ENCODE measurements around the gene RBMS3.

Gene RBMS3

DNA sequence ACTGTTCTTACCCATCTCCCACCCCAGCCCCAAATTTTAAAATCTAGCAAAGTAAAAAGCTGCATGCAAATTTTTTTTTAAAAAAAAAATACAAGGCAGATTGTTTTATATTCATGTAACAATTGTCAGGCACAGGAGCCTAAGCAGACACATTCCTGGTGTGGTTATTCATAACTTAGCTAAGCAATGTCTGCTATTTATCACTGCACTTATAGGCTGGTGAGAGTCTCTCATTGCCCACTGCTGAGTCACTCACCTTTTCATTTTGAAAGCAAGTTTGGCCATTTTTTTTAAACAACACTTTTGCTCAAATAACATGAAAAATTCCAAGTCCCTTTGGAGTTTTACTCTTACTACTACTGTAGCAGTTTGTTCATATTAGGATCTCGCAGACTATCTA is 413.9 kb downstream of the RBMS3 start:
- FAIRE-seq, result no peak

DNA sequence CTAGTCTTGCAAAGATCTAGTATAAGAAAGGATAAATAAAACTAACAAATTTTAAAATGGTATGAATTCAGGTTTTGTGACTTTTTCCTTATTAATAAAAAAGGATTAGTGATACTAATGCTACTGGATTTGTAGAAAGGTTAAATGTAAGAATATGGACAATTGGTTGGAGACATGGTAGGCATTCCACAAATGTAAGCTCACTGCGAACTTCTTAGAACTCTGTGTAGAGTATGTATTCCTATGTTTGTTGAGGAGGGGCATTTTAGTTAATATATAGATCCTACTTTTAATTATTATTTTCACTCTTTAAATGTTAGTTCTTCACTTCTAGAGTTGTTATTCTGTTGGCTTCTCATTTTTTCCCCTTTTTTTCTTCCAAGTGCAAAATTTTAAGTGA is 414.3 kb downstream of the RBMS3 start:
- no peak for FAIRE-seq

- FAIRE-seq, result no peak
Observed at GRCh38 chr3:29695643-29696198, 414.9 kb downstream of the RBMS3 start.

GRCh38 chr3:29696311-29696710 is 415.4 kb downstream of the RBMS3 start:
- FAIRE-seq, result no peak

DNA sequence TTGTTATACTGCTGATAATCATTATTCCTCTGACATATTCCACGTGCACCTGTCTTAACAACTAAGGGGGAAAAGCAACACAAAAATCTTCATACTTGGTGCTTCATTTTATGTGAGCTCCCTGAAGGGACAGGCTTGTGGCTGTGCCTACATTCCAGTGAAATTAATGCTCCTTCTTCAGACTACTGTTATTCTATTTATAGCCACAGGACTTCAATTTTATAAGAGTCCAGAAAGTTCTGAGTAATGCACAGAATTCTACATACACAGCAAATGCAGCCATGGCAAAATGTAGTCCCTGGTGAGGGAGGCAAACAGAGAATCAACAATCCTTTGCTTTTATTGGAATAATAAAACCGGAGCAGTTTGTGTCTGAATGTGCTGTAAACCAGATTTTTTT is 417.1 kb downstream of the RBMS3 start:
- no peak for FAIRE-seq

DNA sequence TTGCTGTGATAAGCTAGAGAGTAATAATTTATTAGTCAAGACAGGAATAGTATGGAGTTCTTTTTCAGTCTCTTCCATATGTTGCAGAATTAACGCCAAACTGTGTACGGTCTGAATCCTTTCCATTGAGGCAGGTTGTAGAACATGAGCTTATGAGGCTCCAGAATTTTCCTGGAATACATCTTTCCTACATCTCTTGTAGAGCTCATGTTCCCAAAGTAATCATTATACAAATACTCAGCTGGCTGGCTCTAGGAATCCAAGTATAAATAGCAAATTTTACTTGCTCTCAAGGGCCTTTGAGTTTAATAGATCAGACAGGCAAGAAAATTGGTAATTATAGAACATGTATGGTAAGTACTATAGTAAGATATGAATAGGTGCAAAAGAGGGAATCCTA is 419.4 kb downstream of the RBMS3 start:
- no peak for FAIRE-seq

- FAIRE-seq, result no peak
Observed at GRCh38 chr3:29701326-29701983, 420.6 kb downstream of the RBMS3 start.

GRCh38 chr3:29705906-29706844 is 425.3 kb downstream of the RBMS3 start:
- FAIRE-seq, result no peak

DNA sequence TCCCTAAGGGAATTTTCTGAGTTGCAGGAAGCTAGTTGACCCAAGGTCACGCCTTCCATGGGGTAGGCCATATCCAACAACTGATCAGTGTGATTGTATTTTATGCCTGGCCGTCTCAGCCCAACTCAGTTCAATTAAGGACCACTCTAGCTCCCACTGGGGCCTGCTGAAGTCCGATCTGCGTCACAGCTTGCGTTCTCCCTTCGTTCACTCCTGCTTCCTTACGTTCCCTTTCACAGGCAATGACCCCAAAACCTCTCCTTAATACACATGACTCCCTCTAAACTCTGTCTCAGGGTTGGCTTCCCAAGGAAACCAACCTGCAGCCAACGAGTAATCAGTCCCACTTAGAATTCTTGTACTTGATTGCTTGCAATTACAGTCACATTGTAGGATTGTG is 428.0 kb downstream of the RBMS3 start:
- no peak for FAIRE-seq

GRCh38 chr3:29711255-29711771 is 430.4 kb downstream of the RBMS3 start:
- no peak for FAIRE-seq

DNA sequence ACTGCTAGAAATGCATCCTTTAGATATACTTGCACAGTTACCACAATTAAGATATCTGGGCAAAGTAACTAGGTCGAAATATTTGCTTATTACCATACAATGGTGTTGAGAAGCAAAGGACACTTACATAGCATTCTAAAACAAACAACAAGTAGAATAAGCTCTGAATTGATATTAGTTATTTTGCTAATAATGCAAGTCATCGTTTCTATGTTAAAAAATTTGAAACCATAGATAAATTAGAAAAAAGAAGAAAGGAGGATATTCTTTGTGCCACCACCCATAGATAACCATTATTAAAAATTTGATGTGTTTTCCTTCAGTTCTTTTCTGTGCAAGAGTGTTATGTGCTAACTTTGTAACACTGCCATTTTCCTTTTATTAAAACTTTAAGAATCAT is 435.3 kb downstream of the RBMS3 start:
- FAIRE-seq, result no peak

- FAIRE-seq, result no peak
Observed at GRCh38 chr3:29718661-29719065, 437.8 kb downstream of the RBMS3 start.

- no peak for FAIRE-seq
Observed at GRCh38 chr3:29720665-29721064, 439.8 kb downstream of the RBMS3 start.

GRCh38 chr3:29721789-29722188 is 440.9 kb downstream of the RBMS3 start:
- no peak for FAIRE-seq

DNA sequence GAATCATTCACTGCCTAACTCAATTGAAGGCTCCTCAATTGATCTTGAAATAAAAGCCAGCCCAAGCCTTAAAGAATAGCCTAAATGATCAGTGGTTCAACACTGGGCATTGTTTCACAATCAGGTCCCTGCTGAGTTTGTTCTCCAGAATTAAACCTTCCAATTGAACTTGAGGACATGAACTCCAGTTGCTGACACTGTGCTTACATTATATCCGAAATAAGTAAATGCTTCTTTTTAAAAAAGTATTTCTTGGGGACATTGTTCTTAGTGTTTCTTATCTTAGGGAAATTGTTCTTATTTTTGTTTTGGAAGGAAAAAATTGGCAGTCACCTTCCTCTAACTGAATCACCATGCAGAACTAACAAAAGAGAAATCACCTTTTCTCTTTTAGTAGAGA is 450.2 kb downstream of the RBMS3 start:
- no peak for FAIRE-seq

DNA sequence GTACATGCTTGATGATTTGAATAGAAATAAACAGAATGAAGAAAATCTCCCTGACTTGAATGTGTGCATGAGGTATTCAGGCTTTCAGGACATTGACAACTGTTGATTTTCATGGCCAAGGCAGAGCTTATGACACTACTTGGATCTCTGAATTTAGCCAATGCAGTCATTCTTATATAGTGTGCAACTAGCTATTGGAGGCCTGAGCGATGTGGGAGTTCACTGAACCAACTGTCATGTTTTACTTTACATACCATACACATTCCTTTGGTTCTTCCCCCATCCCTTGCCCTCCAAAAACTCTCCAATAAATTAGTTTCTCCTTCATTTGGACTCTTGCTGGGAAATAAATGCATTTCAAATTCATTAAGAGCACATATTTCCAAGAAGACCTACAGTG is 460.4 kb downstream of the RBMS3 start:
- no peak for FAIRE-seq

- no peak for FAIRE-seq
Observed at GRCh38 chr3:29745232-29745870, 464.5 kb downstream of the RBMS3 start.

DNA sequence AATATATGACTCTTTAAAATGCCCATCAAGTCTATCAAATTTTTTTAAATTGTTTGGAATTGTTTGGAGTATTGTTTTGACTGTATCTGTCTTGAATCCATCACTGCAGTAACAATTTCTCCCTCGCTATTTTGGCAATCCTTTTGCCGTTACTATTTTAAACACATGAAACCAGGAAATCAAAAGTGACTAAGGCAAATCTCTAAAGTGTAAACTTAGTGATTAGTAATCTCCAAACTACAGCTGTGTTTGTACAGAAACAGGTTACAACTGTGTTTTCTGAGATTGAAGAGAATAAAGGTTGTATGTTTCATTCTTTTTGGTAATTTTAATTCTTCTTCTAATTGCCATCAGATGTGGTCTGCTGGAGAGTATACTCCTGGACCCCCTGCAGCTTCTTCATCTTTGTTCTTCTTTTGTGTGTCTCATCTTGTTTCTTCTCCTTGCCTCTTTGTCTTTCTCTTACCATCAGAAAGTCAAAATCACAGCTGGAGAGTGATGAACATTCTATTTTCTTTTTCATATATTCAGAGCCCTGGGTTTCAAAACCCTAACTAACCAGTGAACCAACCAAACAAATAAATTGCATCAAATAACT is 465.4 kb downstream of the RBMS3 start:
- FAIRE-seq, result no peak

DNA sequence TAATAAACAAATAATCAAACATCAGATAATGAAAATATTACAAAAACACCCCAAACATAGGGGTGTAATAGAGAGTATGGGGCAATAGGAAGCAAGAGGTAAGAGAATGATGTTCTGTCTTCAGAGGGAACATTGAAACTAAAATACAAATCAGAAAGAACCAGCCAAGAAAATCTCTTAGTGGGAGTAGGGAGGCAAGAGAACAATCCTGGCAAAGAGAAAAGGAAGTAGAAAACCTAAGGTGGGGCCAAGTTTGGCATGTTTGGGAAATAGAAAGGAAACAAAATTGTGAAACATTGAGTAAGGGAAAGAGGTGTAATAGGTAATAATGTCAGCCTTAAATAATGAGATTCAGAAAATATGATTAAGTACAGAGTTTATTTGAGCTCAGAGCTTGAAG is 467.1 kb downstream of the RBMS3 start:
- no peak for FAIRE-seq

DNA sequence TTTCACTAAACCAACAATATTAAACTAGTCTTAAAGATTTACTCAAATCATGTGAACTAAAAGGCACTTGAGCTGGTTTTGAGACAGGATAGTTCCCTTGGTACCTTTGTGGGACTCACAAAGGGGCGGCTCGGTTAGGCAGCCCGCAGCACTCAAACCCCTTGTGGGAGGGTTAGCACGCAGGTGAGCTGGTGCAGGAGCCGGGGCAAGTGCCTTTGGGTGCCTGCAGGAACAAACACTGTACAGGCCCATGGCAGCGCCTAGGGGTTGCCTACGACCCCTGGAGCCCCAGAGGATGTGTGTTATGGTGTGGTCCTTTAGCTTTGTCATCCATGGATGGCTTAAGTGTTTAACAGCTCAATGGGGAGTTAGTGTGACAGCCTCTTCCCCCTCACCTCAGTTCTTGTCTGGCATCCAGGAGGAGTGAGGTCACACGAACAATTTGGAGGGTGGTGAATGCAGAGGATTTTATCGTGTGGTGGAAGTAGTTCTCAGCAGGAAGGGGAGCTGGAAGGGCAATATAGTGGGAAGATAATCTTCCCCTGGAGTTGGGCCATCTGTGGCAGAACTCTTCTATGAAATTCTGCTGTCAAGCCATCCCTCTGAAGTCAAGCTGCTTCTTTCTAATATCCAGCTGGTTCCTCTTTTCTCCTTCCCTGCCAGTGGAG is 470.9 kb downstream of the RBMS3 start:
- no peak for FAIRE-seq

- no peak for FAIRE-seq
Observed at GRCh38 chr3:29754346-29754745, 473.5 kb downstream of the RBMS3 start.

DNA sequence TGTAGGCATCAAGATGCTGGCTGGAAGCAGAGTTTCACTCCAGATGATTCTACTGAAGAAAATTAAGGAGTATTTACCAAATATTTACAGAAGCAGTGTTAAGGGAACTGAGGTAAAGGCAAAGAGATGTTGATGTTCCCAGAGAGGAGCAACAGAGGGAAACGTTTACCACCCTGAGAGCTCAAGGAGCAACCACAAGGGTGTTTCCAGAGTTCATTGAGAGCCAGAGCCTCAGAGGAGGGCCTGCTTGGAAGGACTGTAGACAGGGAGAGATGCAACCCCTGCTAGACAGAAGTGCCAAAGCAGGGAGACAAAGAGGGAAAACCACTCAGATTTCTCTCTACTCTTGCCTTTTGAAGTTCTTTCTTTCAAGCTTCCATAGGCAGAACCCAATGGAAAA is 474.5 kb downstream of the RBMS3 start:
- no peak for FAIRE-seq

Measured in G401.6 (cell line).